Retinal pigment epithelial cell (primary cell): ENCODE results near the gene FAM53B.

ENCODE experiments used
- DNase-seq: peaks from one replicate; pipeline ENCODE4 v3.0.0-alpha.2; 2010; ENCODE audit warnings: low read depth
- H3K4me3 ChIP-seq: 2 replicates; pipeline ENCODE4 v1.5.1; 2011; ENCODE audit warnings: mild to moderate bottlenecking, low read length, control low read depth, moderate library complexity
- TF ChIP-seq, protein P1 (sequence below): conservative IDR thresholded peaks from 2 replicates; pipeline ENCODE4 v1.5.1; 2011; ENCODE audit warnings: low read depth, low read length, control low read depth, inconsistent platforms

Gene FAM53B

DNA sequence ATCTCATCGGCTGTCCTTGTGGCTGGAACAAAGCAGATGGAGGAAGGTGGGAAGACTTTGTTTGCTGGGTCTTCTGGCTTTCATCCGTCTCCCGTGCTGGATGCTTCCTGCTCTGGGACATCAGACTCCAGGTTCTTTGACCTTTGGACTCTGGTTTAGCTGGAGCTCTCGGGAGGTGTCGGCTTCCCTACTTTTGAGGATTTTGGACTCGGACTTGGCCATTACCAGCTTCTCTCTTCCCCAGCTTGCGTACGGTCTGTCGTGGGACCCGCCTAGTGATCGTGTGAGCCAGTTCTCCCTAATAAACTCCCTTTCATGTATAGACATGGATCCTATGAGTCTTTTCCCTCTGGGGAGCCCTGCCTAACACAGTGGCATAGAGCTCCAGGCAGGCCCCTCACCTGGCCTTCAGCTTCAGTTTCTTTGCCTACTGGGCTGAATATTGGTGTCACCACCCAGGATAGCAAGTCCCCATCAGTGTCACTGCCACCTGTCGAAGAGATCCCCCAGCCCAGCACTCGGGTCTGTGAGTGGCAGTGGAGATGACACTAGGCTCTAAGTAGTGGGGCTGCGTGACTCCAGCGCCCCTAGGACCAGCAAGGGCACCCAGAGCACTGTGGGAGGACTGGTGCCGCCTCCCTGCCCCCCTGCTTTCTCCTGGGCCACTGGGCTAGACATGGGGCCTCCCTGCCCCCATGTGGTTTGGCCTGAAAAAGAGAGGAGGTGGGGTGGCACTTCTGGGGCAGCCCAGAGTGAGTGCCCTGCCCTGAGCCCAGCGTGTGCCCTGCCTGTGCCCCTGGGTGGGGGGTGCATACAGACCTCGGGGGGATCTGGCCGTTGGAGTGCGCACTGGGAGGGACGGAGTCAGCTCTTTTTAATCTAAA lies 147.0 kb downstream of the FAM53B start:
- DNase-seq, result no peak
- TF ChIP-seq, protein P1, sequence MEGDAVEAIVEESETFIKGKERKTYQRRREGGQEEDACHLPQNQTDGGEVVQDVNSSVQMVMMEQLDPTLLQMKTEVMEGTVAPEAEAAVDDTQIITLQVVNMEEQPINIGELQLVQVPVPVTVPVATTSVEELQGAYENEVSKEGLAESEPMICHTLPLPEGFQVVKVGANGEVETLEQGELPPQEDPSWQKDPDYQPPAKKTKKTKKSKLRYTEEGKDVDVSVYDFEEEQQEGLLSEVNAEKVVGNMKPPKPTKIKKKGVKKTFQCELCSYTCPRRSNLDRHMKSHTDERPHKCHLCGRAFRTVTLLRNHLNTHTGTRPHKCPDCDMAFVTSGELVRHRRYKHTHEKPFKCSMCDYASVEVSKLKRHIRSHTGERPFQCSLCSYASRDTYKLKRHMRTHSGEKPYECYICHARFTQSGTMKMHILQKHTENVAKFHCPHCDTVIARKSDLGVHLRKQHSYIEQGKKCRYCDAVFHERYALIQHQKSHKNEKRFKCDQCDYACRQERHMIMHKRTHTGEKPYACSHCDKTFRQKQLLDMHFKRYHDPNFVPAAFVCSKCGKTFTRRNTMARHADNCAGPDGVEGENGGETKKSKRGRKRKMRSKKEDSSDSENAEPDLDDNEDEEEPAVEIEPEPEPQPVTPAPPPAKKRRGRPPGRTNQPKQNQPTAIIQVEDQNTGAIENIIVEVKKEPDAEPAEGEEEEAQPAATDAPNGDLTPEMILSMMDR, result no peak
- no peak overlapping the region for H3K4me3 ChIP-seq

DNA sequence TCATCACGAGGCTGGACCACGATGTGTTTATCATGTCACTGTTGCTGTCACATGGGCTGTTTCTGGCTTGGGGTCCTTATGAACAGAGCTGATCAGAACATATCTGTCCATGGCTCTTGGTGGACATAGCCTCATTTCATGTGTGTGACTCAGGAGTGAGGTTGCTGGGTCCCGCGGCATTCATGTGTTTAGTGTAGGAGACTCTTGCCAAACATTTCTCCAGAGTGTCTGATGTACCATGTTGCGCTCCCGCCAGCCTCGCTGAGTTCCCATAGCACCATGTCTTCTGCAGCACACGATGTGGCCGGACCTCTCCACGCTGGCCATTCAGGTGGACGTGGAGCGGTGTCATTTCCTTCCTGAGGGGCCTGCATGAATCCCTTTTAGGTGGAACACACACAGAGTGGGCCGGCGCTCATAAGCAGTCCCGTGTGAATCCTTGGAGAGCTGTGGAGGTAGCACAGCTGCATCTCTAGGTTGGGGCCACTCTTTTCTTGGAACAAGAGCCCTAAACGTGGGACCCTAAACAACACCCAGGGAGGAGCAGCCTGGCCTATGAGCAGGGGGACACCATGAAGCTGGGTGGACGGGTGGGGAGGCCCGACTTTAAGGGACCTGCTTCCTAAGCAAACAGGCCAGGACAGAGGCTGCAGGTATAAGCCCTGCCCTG lies 147.9 kb downstream of the FAM53B start:
- TF ChIP-seq, protein P1, result no peak
- H3K4me3 ChIP-seq, result no peak overlapping the region
- no peak for DNase-seq

DNA sequence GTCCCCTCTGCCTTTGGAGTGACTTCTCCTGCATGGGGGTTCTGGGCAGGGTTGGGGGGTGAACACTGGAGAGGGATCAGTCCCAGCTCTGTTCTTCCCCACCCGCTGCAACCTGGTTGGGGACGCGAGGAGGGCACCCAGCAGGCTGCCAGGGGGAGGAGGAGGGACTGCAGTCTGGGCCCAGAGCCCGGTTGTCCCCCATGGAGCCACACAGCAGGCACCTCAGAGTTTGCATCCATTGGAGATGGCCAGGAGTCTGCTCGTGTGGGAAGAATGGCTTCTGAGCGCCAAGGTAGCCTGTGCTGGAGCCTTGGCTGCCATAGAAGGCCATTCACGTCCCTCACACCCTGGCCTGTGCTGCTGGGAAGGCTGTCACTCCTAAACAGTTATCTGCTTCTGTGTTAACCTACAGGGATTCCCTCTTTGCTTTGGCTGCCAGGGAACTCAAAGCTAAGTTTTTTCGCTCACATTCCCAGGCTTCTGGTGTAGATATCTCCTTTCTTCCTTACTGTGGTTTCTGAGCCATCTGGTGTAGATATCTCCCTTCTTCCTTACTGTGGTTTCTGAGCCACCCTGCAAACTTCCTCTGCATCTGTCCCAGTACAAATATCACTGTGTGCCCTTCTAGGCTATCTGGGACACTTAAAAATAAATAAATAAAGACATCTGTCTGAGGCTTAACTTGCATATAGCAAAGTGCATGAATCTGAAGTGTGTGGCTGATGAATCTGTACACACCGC lies 148.9 kb downstream of the FAM53B start:
- H3K4me3 ChIP-seq, result no peak overlapping the region
- TF ChIP-seq, protein P1, result no peak
- no peak for DNase-seq

- no peak for DNase-seq
- TF ChIP-seq, protein P1, result no peak
- no peak overlapping the region for H3K4me3 ChIP-seq
Measured at GRCh38 chr10:124594240-124594639, 149.9 kb downstream of the FAM53B start.

GRCh38 chr10:124593431-124593985 lies 150.7 kb downstream of the FAM53B start:
- H3K4me3 ChIP-seq, result no peak overlapping the region
- no peak for DNase-seq
- TF ChIP-seq, protein P1, result no peak

DNA sequence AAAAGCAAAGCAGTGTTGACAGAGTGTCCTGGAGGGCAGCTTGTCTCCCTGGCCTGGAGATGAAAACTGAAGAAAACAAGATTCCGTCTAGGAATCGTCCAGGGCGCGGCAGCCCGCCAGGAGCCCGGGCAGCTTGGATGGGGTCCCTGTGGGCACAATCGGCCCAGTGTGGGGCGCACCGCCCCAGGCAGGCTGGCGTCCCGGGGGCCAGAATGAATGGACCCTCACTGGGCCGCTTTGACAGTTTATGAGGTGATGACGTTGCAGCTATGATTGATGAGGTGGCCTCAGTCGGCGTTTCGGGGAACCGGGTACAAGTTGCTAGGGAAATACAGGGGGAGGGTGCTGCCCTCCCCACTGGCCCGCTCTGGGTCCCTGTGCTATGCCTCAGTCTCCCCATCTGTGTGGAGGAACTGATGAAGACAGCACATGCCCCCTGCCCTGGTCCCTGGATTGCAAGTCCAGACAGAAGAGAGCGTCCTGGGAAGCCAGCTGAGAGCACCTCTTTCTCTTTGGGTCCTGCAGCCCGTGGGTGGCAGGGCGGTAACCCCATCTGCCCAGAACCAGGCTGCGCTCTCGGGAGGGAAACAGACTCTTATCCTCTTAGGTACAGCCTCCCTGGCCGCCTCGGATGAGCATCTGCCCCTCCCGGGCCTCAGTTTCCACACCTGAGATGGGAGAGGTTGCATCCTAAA lies 151.3 kb downstream of the FAM53B start:
- DNase-seq, result no peak
- TF ChIP-seq, protein P1, result no peak
- no peak overlapping the region for H3K4me3 ChIP-seq
